ENCODE results near the gene DAB1. TPM values are rescaled to one million over a fixed set of nuclear protein-coding genes. Genes with fewer than 3 reads are reported as not detected.

The DAB1 gene
- total RNA-seq, 1 donor from 2014 or later: not detected

DNA sequence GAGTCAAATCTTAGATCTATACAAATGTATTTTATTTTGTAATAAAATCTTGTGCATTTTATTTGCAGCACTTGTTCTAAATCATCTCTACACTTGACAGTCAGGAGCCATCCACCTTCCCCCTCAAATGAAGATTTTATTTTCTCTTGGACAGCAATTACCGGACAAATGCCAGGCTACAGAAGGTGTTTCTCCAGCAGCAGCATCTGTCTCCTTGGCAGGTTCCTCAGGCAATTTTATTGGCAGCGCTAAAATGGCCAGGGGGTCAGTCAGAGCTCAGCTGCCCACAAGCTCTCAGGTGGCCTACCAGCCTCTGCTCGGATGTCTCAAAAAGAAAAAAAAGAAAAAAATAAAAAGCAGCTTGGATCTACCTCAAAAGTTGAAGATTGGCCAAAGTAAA is 107.6 kb downstream of the DAB1 start:
- TF ChIP-seq, protein P1, sequence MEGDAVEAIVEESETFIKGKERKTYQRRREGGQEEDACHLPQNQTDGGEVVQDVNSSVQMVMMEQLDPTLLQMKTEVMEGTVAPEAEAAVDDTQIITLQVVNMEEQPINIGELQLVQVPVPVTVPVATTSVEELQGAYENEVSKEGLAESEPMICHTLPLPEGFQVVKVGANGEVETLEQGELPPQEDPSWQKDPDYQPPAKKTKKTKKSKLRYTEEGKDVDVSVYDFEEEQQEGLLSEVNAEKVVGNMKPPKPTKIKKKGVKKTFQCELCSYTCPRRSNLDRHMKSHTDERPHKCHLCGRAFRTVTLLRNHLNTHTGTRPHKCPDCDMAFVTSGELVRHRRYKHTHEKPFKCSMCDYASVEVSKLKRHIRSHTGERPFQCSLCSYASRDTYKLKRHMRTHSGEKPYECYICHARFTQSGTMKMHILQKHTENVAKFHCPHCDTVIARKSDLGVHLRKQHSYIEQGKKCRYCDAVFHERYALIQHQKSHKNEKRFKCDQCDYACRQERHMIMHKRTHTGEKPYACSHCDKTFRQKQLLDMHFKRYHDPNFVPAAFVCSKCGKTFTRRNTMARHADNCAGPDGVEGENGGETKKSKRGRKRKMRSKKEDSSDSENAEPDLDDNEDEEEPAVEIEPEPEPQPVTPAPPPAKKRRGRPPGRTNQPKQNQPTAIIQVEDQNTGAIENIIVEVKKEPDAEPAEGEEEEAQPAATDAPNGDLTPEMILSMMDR (IDR thresholded peaks at IDR 0.05): no peak
- Mint-ChIP-seq H3K4me1 (ENCODE audit: low read depth) (no peaks in the 10 kb centered on the region), H3K4me3 (ENCODE audit: unreplicated experiment) (no peak overlapping the region), H3K27ac (ENCODE audit: unreplicated experiment) (no peak overlapping the region), H3K36me3 (ENCODE audit: low read depth) (no peaks in the 10 kb centered on the region), H3K9me3 (ENCODE audit: low read depth) (peaks cover 4% of the 10 kb centered on the region), H3K27me3 (ENCODE audit: low read depth) (no peaks in the 10 kb centered on the region)
- DNase-seq (ENCODE audit: low spot score): no peak

- Mint-ChIP-seq H3K27me3 (ENCODE audit: low read depth) (peaks cover 3% of the 10 kb centered on the region), H3K9me3 (ENCODE audit: low read depth) (peaks cover under 1% of the 10 kb centered on the region), H3K27ac (ENCODE audit: unreplicated experiment) (no peak overlapping the region)
Measured at GRCh38 chr1:57312869-57313268, 111.0 kb downstream of the DAB1 start.

DNA sequence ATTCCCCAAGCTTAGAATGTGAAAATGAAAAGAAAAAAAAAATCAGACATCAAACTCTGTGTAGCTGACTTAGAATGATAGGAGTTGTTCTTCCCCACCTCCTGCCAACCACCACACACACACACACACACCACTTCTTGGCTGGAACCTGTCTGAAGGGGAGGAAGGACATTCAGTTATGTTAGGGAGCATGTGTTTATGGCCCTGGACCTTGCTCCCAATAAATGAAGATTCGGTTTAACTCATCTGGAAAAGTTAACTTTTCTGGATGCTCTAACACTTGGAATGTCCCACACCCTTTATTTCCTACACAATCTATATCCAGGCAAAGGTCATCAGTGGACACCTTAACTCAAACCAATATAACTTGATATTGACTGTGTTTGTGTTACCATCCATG is 112.4 kb downstream of the DAB1 start:
- Mint-ChIP-seq H3K36me3 (ENCODE audit: low read depth) (no peaks in the 10 kb centered on the region), H3K4me1 (ENCODE audit: low read depth) (no peaks in the 10 kb centered on the region), H3K27me3 (ENCODE audit: low read depth) (peaks cover 3% of the 10 kb centered on the region), H3K27ac (ENCODE audit: unreplicated experiment) (no peak overlapping the region), H3K4me3 (ENCODE audit: unreplicated experiment) (no peak overlapping the region), H3K9me3 (ENCODE audit: low read depth) (peaks cover 3% of the 10 kb centered on the region)
- no peak for DNase-seq (ENCODE audit: low spot score)
- TF ChIP-seq, protein P1 (IDR thresholded peaks at IDR 0.05): no peak

More at GRCh38 chr1:57312869-57313268, 111.0 kb downstream of the DAB1 start:
- no peak overlapping the region for H3K4me3 Mint-ChIP-seq (ENCODE audit: unreplicated experiment)
- no peak for DNase-seq (ENCODE audit: low spot score)
- TF ChIP-seq, protein P1 (IDR thresholded peaks at IDR 0.05): no peak
- no peaks in the 10 kb centered on the region for H3K36me3 Mint-ChIP-seq (ENCODE audit: low read depth)
- H3K4me1 Mint-ChIP-seq (ENCODE audit: low read depth): no peaks in the 10 kb centered on the region

GRCh38 chr1:57311006-57311405 is 112.9 kb downstream of the DAB1 start:
- Mint-ChIP-seq H3K4me1 (ENCODE audit: low read depth) (no peaks in the 10 kb centered on the region), H3K36me3 (ENCODE audit: low read depth) (no peaks in the 10 kb centered on the region), H3K27ac (ENCODE audit: unreplicated experiment) (no peak overlapping the region), H3K27me3 (ENCODE audit: low read depth) (peaks cover 3% of the 10 kb centered on the region), H3K4me3 (ENCODE audit: unreplicated experiment) (no peak overlapping the region), H3K9me3 (ENCODE audit: low read depth) (peaks cover 3% of the 10 kb centered on the region)
- TF ChIP-seq, protein P1 (IDR thresholded peaks at IDR 0.05): no peak
- DNase-seq (ENCODE audit: low spot score): no peak

- DNase-seq (ENCODE audit: low spot score): no peak
- Mint-ChIP-seq H3K4me3 (ENCODE audit: unreplicated experiment) (no peak overlapping the region), H3K27me3 (ENCODE audit: low read depth) (peaks cover 3% of the 10 kb centered on the region), H3K27ac (ENCODE audit: unreplicated experiment) (no peak overlapping the region), H3K36me3 (ENCODE audit: low read depth) (no peaks in the 10 kb centered on the region), H3K4me1 (ENCODE audit: low read depth) (no peaks in the 10 kb centered on the region), H3K9me3 (ENCODE audit: low read depth) (peaks cover 3% of the 10 kb centered on the region)
- TF ChIP-seq, protein P1 (IDR thresholded peaks at IDR 0.05): no peak
Measured at GRCh38 chr1:57309630-57310029, 114.2 kb downstream of the DAB1 start.
